ENCODE data around the gene LCE3B.

- no peak for TF ChIP-seq CTCF (IDR thresholded peaks at IDR 0.05)
- TF ChIP-seq POLR2AphosphoS5 (IDR thresholded peaks at IDR 0.05), result no peak
- no peak for TF ChIP-seq POLR2A (IDR thresholded peaks at IDR 0.05)
- TF ChIP-seq EP300 (IDR thresholded peaks at IDR 0.05), result no peak
Observed at GRCh38 chr1:152596986-152597385, 16.6 kb upstream of the LCE3B start.
